K562 (cell line): ENCODE results near the gene LCLAT1. TPM values are rescaled to one million over a fixed set of nuclear protein-coding genes. Genes with fewer than 3 reads are reported as not detected.

Source experiments
- ATAC-seq: fragments of 200-7000 bp; cut with Tn5 transposase; 3 replicates; pipeline ENCODE4 v1.9.1; 2020; ENCODE audit warnings: moderate library complexity
- BruUV-seq: library from RNA; stranded (reverse); fragments of 400-500 nt; replicated peaks from 2 replicates; lab custom pipeline; 2021; lab: Mats Ljungman, UMichigan
- CTCF ChIA-PET: fragments of 300-600 bp; formaldehyde crosslinking; extraction: SDS; loops from one replicate; lab custom pipeline; 2021; ENCODE audit warnings: low intra/inter-chr PET ratio; lab: Yijun Ruan, JAX
- POLR2A ChIA-PET: fragments of 300-600, 350-650 bp; sonication (Branson Sonifier 250); formaldehyde crosslinking; extraction: SDS; loops from one replicate; lab custom pipeline; 2021; ENCODE audit warnings: antibody characterized with exemption, inconsistent platforms; lab: Yijun Ruan, JAX
- DNase-seq, 4 experiments: peaks; one replicate each; pipeline versions ENCODE4 v3.0.0 to v3.0.0-alpha.2; 2011 to 2018; ENCODE audit warnings: low spot score in 3 of 4, mixed read lengths in 3 of 4; ENCODE audit errors: extremely low read depth in 1 of 4
- FAIRE-seq: peaks from 2 replicates; lab custom pipeline; 2011; peaks lifted over from hg19 to GRCh38; lab: Jason Lieb, UNC
- H2AFZ ChIP-seq: 2 replicates; pipeline ENCODE4 v1.6.0; 2011; ENCODE audit warnings: low read depth, low read length, control low read depth, inconsistent platforms
- H3K27ac ChIP-seq: fragments of 200-600 bp; 3 replicates; pipeline ENCODE4 v1.8.0; 2011; ENCODE audit warnings: low read depth, mild to moderate bottlenecking, control low read depth, inconsistent platforms, low read length, moderate library complexity, mixed read lengths; ENCODE audit errors: extremely low read depth
- H3K27me3 ChIP-seq, 2 experiments: fragments of 300-600 bp in 1 of 2; 2 replicates in 1 of 2; 3 replicates in 1 of 2; pipeline versions ENCODE4 v1.6.0 to v1.8.0; 2011; ENCODE audit warnings: inconsistent platforms in 2 of 2, low read length in 2 of 2, mild to moderate bottlenecking in 1 of 2, mixed read lengths in 1 of 2, moderate library complexity in 1 of 2; ENCODE audit not compliant: control insufficient read depth in 2 of 2, insufficient read depth in 2 of 2
- H3K36me3 ChIP-seq: fragments of 300-600 bp; 3 replicates; pipeline ENCODE4 v1.8.0; 2011; ENCODE audit warnings: mild to moderate bottlenecking, low read length, inconsistent platforms; ENCODE audit not compliant: control insufficient read depth, insufficient read depth
- H3K4me1 ChIP-seq, 2 experiments: fragments of 200-600 bp in 1 of 2; replicated peaks in 1 of 2; 2 replicates in 1 of 2; 3 replicates in 1 of 2; pipeline versions ENCODE4 v1.5.1 to v1.8.0; 2011; ENCODE audit warnings: inconsistent platforms in 2 of 2, low read length in 2 of 2, mild to moderate bottlenecking in 1 of 2, mixed read lengths in 1 of 2, moderate library complexity in 1 of 2; ENCODE audit not compliant: control insufficient read depth in 2 of 2, insufficient read depth in 2 of 2
- H3K4me2 ChIP-seq: 2 replicates; pipeline ENCODE4 v1.6.1; 2011; ENCODE audit warnings: low read length, control low read depth, inconsistent platforms, mixed read lengths; ENCODE audit not compliant: insufficient read depth
- H3K4me3 ChIP-seq: fragments of 200-600 bp; sonication (generic), shearing (Covaris generic); 2 replicates; pipeline ENCODE4 v1.5.1; 2016; ENCODE audit warnings: control low read depth, inconsistent platforms
- H3K79me2 ChIP-seq: fragments of 200-600 bp; 3 replicates; pipeline ENCODE4 v1.8.0; 2011; ENCODE audit warnings: low read length, inconsistent platforms; ENCODE audit not compliant: control insufficient read depth, insufficient read depth
- H3K9ac ChIP-seq, 2 experiments: 2 replicates each; pipeline versions ENCODE4 v1.6.0 to v1.6.1; 2011; ENCODE audit warnings: low read depth in 2 of 2, low read length in 2 of 2, control low read depth in 1 of 2, inconsistent platforms in 1 of 2, mild to moderate bottlenecking in 1 of 2, mixed read lengths in 1 of 2; ENCODE audit not compliant: insufficient read depth in 1 of 2
- H3K9me1 ChIP-seq: one replicate; pipeline ENCODE4 v1.6.0; 2011; ENCODE audit warnings: inconsistent platforms, mild to moderate bottlenecking, low read length, moderate library complexity; ENCODE audit not compliant: control insufficient read depth, insufficient read depth
- H3K9me3 ChIP-seq: replicated peaks from 2 replicates; pipeline ENCODE4 v1.5.1; 2011; ENCODE audit warnings: low read depth, low read length, inconsistent platforms; ENCODE audit not compliant: control insufficient read depth, insufficient read depth
- H4K20me1 ChIP-seq: replicated peaks from 2 replicates; pipeline ENCODE4 v1.6.1; 2011; ENCODE audit warnings: low read length, inconsistent platforms, mixed read lengths; ENCODE audit not compliant: control insufficient read depth, insufficient read depth
- KDM1A ChIP-seq, 2 experiments: fragments of 450-650 bp; IDR thresholded peaks; 2 replicates each; pipeline ENCODE4 v1.6.1; 2016; ENCODE audit warnings: mild to moderate bottlenecking in 2 of 2
- RAD21 ChIP-seq, 2 experiments: fragments of 250-450 bp in 1 of 2; fragments of 450-650 bp in 1 of 2; sonication (Bioruptor Pico) in 1 of 2; formaldehyde crosslinking in 1 of 2; IDR thresholded peaks in 1 of 2; conservative IDR thresholded peaks in 1 of 2; 2 replicates each; pipeline versions ENCODE4 v1.4.0 to v1.8.0; 2020 to 2022; ENCODE audit warnings: mild to moderate bottlenecking in 2 of 2, moderate library complexity in 1 of 2
- WGBS: fragments of 100-300 bp; shearing (Covaris generic); methylation state at CpG from one replicate; pipeline ENCODE4 v1.1.6; 2016; ENCODE audit warnings: low coverage, mixed read lengths; ENCODE audit not compliant: insufficient coverage; ENCODE audit errors: missing lambda C conversion rate; 5-methylcytosine and 5-hydroxymethylcytosine counted together
- in situ Hi-C: fragments of 300-500 bp; cut with MboI; formaldehyde crosslinking; loops from 4 replicates; pipeline ENCODE4 v1.15.0; 2018; ENCODE audit warnings: inconsistent platforms, mixed read lengths
- intact Hi-C: fragments of 100-400 bp; cut with micrococcal nuclease; formaldehyde crosslinking; loops from 2 replicates; pipeline ENCODE4 v1.14.2; 2022
- polyA plus RNA-seq, 8 experiments: library from polyadenylated mRNA; depleted of rRNA in 4 of 8; stranded (reverse) in 5 of 8; unstranded in 3 of 8; fragments of >200 nt; fragmentation: Nextera tagmentation in 2 of 8; fragmentation: Illumina TruSeq in 1 of 8; extraction: Ambion mirVana in 2 of 8; extraction: Trizol in 1 of 8; gene quantifications; 2 replicates each; pipeline versions ENCODE4 v1.2.1 to v1.2.3, GENCODE V29; 2011 to 2014; ENCODE audit warnings: inconsistent platforms in 1 of 8, missing spikeins in 1 of 8
- total RNA-seq, 7 experiments: library from RNA; depleted of rRNA in 6 of 7; stranded (reverse); fragments of >200 nt in 6 of 7; fragmentation: Illumina TruSeq in 2 of 7; extraction: Trizol in 2 of 7; gene quantifications; 2 replicates each; pipeline versions ENCODE4 v1.2.1 to v1.2.3, GENCODE V29; 2011 to 2021; ENCODE audit warnings: low replicate concordance in 1 of 7
- TF ChIP-seq, protein P1 (sequence below), 3 experiments: IDR thresholded peaks in 2 of 3; conservative IDR thresholded peaks in 1 of 3; 2 replicates each; pipeline ENCODE4 v1.5.1; 2011 to 2012; ENCODE audit warnings: low read length in 3 of 3, mild to moderate bottlenecking in 3 of 3, control low read depth in 2 of 3, improper control_type of control experiment in 1 of 3, inconsistent platforms in 1 of 3, low read depth in 1 of 3, mixed read lengths in 1 of 3, moderate library complexity in 1 of 3; ENCODE audit not compliant: insufficient read depth in 2 of 3
- TF ChIP-seq, protein P2 (sequence below): IDR thresholded peaks from 2 replicates; pipeline ENCODE4 v1.6.1; 2011; ENCODE audit warnings: borderline replicate concordance, low read depth, mild to moderate bottlenecking, moderate library complexity, low read length; ENCODE audit not compliant: insufficient read depth, poor library complexity, severe bottlenecking

LCLAT1 gene
- total and polyA plus RNA-seq, 9 of the 15 experiments (the other 6 are each of a cell fraction or from before 2014, with no cell fraction given) = 8.9 to 63.3 (median 25.4) TPM

DNA sequence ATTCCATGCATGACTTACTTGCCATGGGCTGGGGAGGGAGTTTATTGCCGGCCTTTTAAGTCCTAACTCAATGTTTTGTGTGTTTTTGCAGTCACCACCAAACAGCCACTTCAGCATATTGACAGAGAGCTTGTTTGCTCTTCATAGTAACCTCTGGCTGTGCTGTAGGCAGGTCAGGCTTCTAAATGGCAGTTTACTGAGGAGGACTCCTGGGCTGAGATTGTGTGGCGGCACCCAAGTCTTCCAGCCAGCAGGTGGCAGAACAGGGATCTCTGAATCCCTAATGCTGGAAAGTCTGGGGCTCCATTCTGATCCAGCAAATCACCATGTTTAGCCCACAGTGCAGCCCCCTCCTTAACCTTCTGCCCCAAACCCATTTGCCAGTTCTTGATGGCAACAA is 239.0 kb downstream of the LCLAT1 start:
- intact Hi-C loops = loop anchor here (5.0 kb wide), 1 partner anchor 479 kb away; no protein-coding TSS in a partner anchor
- 6% methylated on average over 2 of the region's 2 CpGs for WGBS

More for the DNA sequence above, 239.0 kb downstream of the LCLAT1 start:
- Histone ChIP-seq H3K4me2 (no peak overlapping the region), H3K79me2 (no peaks in the 10 kb centered on the region), H3K27ac (no peak overlapping the region), H3K4me1 (no peaks in the 10 kb centered on the region), H2AFZ (no peak overlapping the region), H3K27me3 (peaks cover 11 to 65% of the 10 kb centered on the region in 2 experiments; a peak in 4 of 5 replicates), H3K9me1 (no peaks in the 10 kb centered on the region), H3K9ac (no peak overlapping the region), H3K4me3 (no peak overlapping the region), H3K9me3 (no peaks in the 10 kb centered on the region), H4K20me1 (no peaks in the 10 kb centered on the region), H3K36me3 (no peaks in the 10 kb centered on the region)
- FAIRE-seq (peak; percentile 76), ATAC-seq (peak; percentile 87), DNase-seq (peak; percentile 31 to 43 (median 35))
- TF ChIP-seq RAD21 (CRISPR knock-in tag; conservative IDR thresholded peaks at IDR 0.05 in 1 of 2, IDR thresholded peaks at IDR 0.05 in 1 of 2) (peak in 1 of 2 experiments; percentile 28; a peak in 2 of 4 replicates), KDM1A (IDR thresholded peaks at IDR 0.05) (no peak)
- TF ChIP-seq, protein P1, sequence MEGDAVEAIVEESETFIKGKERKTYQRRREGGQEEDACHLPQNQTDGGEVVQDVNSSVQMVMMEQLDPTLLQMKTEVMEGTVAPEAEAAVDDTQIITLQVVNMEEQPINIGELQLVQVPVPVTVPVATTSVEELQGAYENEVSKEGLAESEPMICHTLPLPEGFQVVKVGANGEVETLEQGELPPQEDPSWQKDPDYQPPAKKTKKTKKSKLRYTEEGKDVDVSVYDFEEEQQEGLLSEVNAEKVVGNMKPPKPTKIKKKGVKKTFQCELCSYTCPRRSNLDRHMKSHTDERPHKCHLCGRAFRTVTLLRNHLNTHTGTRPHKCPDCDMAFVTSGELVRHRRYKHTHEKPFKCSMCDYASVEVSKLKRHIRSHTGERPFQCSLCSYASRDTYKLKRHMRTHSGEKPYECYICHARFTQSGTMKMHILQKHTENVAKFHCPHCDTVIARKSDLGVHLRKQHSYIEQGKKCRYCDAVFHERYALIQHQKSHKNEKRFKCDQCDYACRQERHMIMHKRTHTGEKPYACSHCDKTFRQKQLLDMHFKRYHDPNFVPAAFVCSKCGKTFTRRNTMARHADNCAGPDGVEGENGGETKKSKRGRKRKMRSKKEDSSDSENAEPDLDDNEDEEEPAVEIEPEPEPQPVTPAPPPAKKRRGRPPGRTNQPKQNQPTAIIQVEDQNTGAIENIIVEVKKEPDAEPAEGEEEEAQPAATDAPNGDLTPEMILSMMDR (IDR thresholded peaks at IDR 0.05 in 2 of 3, conservative IDR thresholded peaks at IDR 0.05 in 1 of 3; ENCODE audit: insufficient read depth in 2 of 3, low read depth in 1 of 3, low read length in 3 of 3) = peak; percentile 51 to 65 (median 56)
- TF ChIP-seq, protein P2, sequence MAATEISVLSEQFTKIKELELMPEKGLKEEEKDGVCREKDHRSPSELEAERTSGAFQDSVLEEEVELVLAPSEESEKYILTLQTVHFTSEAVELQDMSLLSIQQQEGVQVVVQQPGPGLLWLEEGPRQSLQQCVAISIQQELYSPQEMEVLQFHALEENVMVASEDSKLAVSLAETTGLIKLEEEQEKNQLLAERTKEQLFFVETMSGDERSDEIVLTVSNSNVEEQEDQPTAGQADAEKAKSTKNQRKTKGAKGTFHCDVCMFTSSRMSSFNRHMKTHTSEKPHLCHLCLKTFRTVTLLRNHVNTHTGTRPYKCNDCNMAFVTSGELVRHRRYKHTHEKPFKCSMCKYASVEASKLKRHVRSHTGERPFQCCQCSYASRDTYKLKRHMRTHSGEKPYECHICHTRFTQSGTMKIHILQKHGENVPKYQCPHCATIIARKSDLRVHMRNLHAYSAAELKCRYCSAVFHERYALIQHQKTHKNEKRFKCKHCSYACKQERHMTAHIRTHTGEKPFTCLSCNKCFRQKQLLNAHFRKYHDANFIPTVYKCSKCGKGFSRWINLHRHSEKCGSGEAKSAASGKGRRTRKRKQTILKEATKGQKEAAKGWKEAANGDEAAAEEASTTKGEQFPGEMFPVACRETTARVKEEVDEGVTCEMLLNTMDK = peak; percentile 7
- in situ Hi-C loops = no loop called here
- ChIA-PET CTCF (no interaction called here), POLR2A (interaction anchor here (0.8 kb wide), 1 partner anchor 23 kb away, joined by 3 read pairs; no protein-coding TSS in a partner anchor)
- no TSS peak for BruUV-seq
